ENCODE data around the gene BCO2. TPM values are rescaled to one million over a fixed set of nuclear protein-coding genes. Genes with fewer than 3 reads are reported as not detected.

BCO2 gene
- total and polyA plus RNA-seq, 2 experiments from 2014 or later, result 0.63 to 1.1 TPM

- DNase-seq (ENCODE audit: low spot score) (no peak), ATAC-seq (no peak)
- Mint-ChIP-seq H3K27ac (no peak overlapping the region), H3K4me1 (no peaks in the 10 kb centered on the region), H3K27me3 (ENCODE audit: insufficient read depth, low read depth, poor library complexity) (no peaks in the 10 kb centered on the region), H3K36me3 (ENCODE audit: low read depth) (no peaks in the 10 kb centered on the region), H3K9me3 (peaks cover 3% of the 10 kb centered on the region; the same call in 2 of the 3 replicates), H3K4me3 (no peak overlapping the region)
- Histone ChIP-seq H3K79me2 (replicated peaks; ENCODE audit: insufficient read depth) (no peaks in the 10 kb centered on the region), H3K4me3 (no peak overlapping the region), H3K9me2 (ENCODE audit: insufficient read depth) (no peaks in the 10 kb centered on the region), H3K27ac (ENCODE audit: low read depth) (no peak overlapping the region), H2AFZ (no peak overlapping the region), H4K20me1 (replicated peaks; ENCODE audit: insufficient read depth) (no peaks in the 10 kb centered on the region), H3K27me3 (ENCODE audit: insufficient read depth) (no peaks in the 10 kb centered on the region), H3K4me2 (no peak overlapping the region), H3K4me1 (ENCODE audit: insufficient read depth) (no peaks in the 10 kb centered on the region), H3F3A (replicated peaks; ENCODE audit: low read depth) (no peaks in the 10 kb centered on the region), H3K36me3 (ENCODE audit: insufficient read depth) (no peaks in the 10 kb centered on the region)
- TF ChIP-seq JUNB (IDR thresholded peaks at IDR 0.05; ENCODE audit: unreplicated experiment), result no peak
- no peak for TF ChIP-seq ETS1 (IDR thresholded peaks at IDR 0.05)
- TF ChIP-seq ZNF114 (CRISPR knock-in tag; IDR thresholded peaks at IDR 0.05), result no peak
- TF ChIP-seq REST (IDR thresholded peaks at IDR 0.05; ENCODE audit: unreplicated experiment), result no peak
- TF ChIP-seq ZNF462 (CRISPR knock-in tag; IDR thresholded peaks at IDR 0.05), result no peak
- TF ChIP-seq NANOG (IDR thresholded peaks at IDR 0.05; ENCODE audit: borderline replicate concordance), result no peak
- no peak for TF ChIP-seq POLR2AphosphoS5 (IDR thresholded peaks at IDR 0.05; ENCODE audit: low read depth)
- no peak for TF ChIP-seq CTCF (conservative IDR thresholded peaks at IDR 0.05; ENCODE audit: low read depth in 2 of 2)
- TF ChIP-seq STAT1 (IDR thresholded peaks at IDR 0.05; ENCODE audit: unreplicated experiment), result no peak
- no peak for TF ChIP-seq EZH2phosphoT487 (IDR thresholded peaks at IDR 0.05; ENCODE audit: unreplicated experiment)
- TF ChIP-seq CREB1 (CRISPR knock-in tag; IDR thresholded peaks at IDR 0.05; ENCODE audit: low read depth), result no peak
- no peak for TF ChIP-seq EZH2 (IDR thresholded peaks at IDR 0.05; ENCODE audit: low read depth, unreplicated experiment)
Measured at GRCh38 chr11:112211536-112211935, 36.2 kb downstream of the BCO2 start.

Data from GM23338 (cell line).